HepG2 (cell line): ENCODE measurements around the gene SYTL5.

Experiments used
- CHD2 ChIP-seq: IDR thresholded peaks from 2 replicates; pipeline ENCODE4 v1.6.1; 2011; ENCODE audit warnings: low read depth, low read length, improper control_type of control experiment
- CTCF ChIP-seq: sonication (generic); formaldehyde crosslinking; IDR thresholded peaks from 2 replicates; pipeline ENCODE4 v1.5.0; 2020; ENCODE audit warnings: mild to moderate bottlenecking, missing genetic modification reagents, moderate library complexity
- ETV6 ChIP-seq: sonication (generic); formaldehyde crosslinking; conservative IDR thresholded peaks from 2 replicates; pipeline ENCODE4 v1.4.0; 2020; ENCODE audit warnings: missing genetic modification reagents
- JUNB ChIP-seq: sonication (generic); formaldehyde crosslinking; IDR thresholded peaks from 2 replicates; pipeline ENCODE4 v1.8.0; 2022; ENCODE audit warnings: missing genetic modification reagents, mild to moderate bottlenecking, borderline replicate concordance
- RAD21 ChIP-seq: fragments of 450-650 bp; formaldehyde crosslinking; IDR thresholded peaks from 2 replicates; pipeline ENCODE4 v1.5.0; 2020; ENCODE audit warnings: mild to moderate bottlenecking
- SIN3A ChIP-seq: IDR thresholded peaks from 2 replicates; pipeline ENCODE4 v1.6.1; 2011; ENCODE audit warnings: low read depth, mild to moderate bottlenecking, control low read depth, low read length, borderline replicate concordance
- SRSF1 ChIP-seq: fragments of 200-400 bp; formaldehyde crosslinking; optimal IDR thresholded peaks from 2 replicates; pipeline ENCODE3; 2017; ENCODE audit warnings: mild to moderate bottlenecking, low read depth, low read length, moderate library complexity
- ZHX1 ChIP-seq: sonication (generic); formaldehyde crosslinking; IDR thresholded peaks from 2 replicates; pipeline ENCODE4 v1.8.1; 2022; ENCODE audit warnings: low read depth, mild to moderate bottlenecking, missing genetic modification reagents

GRCh38 chrX:38036466-38036865 is 30.1 kb downstream of the SYTL5 start:
- TF ChIP-seq ZHX1 (CRISPR knock-in tag) (no peak), CHD2 (no peak), SRSF1 (no peak), RAD21 (CRISPR knock-in tag) (no peak), CTCF (CRISPR knock-in tag) (no peak), JUNB (CRISPR knock-in tag) (no peak), SIN3A (no peak), ETV6 (CRISPR knock-in tag) (no peak)
